Measurements from ENCODE around the gene SGO2.

SGO2 gene

DNA sequence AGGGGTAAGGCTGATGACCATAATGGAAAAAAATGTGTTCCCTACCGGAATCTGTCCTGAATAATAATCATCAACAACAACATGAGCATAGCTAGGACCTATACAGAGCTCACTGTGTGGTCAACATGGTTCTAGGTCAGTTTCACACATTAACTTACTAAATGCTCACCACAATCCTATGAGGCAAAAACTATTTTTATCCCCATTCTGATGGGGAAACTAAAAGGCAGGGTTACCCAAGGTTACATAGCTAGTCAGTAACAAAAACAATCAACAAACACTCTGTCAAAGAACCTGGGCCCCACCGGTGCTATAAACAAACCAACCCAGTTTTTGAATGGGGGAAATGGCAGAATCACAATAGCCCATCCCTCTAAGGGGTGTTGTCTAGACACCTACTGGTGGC lies 100.0 kb downstream of the SGO2 start:
- DNase-seq, result no peak

DNA sequence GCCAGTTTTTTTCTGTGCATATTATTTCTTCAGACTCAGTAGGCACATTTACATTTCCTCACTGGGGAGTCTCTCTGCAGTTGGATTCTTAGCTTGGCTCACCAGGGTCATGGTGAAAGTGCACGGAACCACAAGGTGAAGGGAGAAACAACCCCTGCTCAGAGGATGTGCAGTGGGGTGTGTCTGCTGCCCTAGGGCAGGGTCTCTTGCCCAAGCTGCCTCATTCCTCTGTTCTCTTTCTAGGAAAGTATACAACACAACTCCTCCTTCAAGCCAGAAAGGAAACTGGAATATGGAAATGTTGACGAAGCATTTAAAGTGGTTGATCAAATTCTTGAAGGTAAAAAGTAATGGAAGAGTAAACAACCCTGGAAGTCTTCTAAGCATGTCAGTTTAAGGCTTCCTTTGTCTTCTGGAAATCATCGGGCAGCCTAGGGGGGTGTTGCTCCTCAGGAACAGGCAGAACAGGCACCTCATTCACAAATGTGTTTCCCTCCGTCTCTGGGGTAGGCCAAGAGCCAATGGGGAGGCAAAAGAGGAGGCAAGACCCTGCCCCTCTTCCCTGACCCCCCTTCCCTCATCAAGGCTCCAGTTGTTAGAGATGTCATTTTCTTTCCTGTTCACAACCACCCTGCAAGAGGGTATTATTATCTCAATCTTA lies 101.2 kb downstream of the SGO2 start:
- no peak for DNase-seq

DNA sequence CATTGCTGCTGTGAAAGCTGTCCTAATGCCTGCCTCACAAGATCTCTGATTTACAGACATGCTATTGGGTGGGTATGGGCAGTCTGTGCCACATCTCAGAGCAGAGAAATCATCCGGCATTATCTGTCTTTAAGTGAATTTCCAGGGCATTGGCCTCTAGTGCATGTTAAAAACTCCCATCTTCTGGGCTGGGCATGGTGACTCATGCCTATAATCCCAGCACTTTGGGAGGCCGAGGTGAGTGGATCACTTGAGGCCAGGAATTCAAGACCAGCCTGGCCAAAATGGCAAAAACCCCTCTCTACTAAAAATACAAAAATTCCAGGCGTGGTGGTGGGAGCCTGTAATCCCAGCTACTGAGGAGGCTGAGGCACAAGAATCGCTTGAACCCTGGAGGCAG lies 102.5 kb downstream of the SGO2 start:
- peak; percentile 24 for DNase-seq

DNA sequence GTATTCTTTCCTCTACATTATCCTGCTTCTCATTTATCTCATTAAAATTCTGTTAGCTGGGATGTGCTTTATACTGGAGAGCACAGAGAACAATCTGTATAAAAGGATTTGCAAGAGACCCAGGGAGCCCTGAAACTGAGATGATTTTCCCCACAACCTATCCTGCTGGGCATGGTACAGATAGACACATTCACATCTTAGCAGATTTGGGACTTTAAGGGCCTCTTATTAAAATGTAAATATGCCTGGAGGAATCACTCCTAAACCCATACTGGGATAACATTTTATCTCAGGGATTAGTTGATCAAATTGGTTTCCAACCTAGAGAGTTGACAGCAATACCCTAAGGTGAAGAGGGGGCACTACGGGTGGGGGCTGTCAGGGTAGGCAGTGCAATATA lies 105.3 kb downstream of the SGO2 start:
- no peak for DNase-seq

Measured in T1000 (cell line).